ENCODE results near the gene NEDD9. TPM values are rescaled to one million over a fixed set of nuclear protein-coding genes. Genes with fewer than 3 reads are reported as not detected.

The NEDD9 gene
- total and polyA plus RNA-seq, 2 of the 13 experiments (the other 11 are each of a cell fraction or from before 2014, with no cell fraction given), result 27.1 to 389 TPM

DNA sequence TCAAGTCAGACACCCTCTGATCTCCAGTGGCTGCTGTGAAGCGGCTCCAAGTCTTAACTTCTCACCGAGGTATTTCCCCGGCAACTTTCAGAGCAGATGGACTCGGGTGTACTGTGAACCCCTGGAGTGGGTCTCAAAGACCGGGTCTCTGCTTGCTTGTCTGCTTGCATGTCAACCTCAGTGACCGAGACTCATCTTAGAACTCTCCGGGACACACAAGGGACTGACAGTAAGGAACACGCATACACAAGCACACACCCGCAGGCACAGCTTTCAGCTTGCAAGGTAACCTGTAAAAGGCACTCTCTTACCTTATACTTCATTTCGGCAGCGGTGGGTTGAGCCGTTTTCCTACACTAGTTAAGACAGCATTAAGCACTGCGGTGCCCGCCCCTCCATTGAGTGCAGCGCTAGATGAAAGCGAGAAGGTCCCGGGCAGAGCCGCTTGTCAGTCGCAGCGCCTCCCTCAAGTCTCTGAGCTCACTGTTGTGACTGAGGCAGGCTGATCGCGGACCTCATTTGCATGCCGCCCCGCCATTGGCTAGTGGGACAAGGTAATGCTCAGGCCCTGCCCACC, at the start of gene NEDD9 (continued):
- TF ChIP-seq, protein P1, sequence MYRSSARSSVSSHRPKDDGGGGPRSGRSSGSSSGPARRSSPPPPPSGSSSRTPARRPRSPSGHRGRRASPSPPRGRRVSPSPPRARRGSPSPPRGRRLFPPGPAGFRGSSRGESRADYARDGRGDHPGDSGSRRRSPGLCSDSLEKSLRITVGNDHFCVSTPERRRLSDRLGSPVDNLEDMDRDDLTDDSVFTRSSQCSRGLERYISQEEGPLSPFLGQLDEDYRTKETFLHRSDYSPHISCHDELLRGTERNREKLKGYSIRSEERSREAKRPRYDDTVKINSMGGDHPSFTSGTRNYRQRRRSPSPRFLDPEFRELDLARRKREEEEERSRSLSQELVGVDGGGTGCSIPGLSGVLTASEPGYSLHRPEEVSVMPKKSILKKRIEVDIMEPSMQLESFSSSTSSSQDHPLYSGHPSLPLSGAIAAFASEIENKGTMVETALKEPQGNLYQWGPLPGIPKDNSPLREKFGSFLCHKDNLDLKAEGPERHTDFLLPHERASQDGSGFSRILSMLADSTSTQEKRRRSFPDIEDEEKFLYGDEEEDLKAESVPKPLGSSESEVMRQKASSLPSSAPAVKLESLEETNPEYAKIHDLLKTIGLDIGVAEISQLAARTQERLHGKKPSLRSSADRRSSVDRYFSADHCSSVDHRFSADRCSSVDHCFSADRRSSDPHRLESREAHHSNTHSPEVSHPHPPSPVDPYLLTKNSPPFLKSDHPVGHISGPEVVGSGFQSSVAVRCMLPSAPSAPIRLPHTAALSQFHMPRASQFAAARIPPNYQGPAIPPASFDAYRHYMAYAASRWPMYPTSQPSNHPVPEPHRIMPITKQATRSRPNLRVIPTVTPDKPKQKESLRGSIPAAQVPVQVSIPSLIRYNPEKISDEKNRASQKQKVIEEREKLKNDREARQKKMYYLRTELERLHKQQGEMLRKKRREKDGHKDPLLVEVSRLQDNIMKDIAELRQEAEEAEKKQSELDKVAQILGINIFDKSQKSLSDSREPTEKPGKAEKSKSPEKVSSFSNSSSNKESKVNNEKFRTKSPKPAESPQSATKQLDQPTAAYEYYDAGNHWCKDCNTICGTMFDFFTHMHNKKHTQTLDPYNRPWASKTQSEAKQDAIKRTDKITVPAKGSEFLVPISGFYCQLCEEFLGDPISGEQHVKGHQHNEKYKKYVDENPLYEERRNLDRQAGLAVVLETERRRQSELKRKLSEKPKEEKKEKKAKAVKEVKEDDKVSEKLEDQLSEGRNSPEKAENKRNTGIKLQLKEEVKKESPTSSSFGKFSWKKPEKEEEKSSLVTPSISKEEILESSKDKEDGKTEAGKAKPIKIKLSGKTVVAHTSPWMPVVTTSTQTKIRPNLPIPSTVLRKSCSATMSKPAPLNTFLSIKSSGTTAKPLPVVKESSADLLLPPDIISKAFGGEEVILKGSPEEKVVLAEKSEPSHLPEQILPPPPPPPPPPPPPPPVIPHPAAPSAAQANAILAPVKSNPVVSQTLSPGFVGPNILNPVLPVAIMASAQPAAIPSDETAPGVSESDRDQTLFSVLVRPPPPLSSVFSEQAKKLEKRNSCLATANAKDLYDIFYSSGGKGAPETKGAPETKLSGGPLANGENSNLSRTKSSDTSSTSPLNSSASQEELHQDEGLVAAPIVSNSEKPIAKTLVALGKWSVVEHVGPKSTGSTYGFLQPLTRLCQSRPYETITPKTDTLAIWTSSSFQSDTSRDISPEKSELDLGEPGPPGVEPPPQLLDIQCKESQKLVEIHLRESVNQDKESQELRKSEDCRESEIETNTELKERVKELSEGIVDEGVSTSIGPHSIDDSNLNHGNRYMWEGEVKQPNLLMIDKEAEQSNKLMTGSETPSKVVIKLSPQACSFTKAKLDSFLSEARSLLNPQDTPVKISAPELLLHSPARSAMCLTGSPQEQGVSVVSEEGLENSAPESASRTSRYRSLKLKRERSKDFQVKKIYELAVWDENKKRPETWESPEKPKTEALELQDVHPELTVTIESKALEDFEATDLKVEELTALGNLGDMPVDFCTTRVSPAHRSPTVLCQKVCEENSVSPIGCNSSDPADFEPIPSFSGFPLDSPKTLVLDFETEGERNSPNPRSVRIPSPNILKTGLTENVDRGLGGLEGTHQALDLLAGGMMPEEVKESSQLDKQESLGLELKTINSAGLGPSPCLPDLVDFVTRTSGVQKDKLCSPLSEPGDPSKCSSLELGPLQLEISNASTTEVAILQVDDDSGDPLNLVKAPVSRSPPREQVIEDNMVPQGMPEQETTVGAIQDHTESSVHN (CRISPR knock-in tag; IDR thresholded peaks at IDR 0.05), result no peak
- no peak; the same call in 1 of the 2 replicates for TF ChIP-seq KMT2B (CRISPR knock-in tag; IDR thresholded peaks at IDR 0.05)
- TF ChIP-seq, protein P2, sequence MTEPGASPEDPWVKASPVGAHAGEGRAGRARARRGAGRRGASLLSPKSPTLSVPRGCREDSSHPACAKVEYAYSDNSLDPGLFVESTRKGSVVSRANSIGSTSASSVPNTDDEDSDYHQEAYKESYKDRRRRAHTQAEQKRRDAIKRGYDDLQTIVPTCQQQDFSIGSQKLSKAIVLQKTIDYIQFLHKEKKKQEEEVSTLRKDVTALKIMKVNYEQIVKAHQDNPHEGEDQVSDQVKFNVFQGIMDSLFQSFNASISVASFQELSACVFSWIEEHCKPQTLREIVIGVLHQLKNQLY (CRISPR knock-in tag; IDR thresholded peaks at IDR 0.05), result 0 out of 2 replicates have a peak, but pooled peaks have one; percentile 41
- peak; percentile 100 for TF ChIP-seq POLR2AphosphoS5 (IDR thresholded peaks at IDR 0.05; ENCODE audit: low read depth, low read length)
- peak; percentile 98 to 100 for TF ChIP-seq POLR2A (IDR thresholded peaks at IDR 0.05; ENCODE audit: insufficient read depth in 1 of 2, low read depth in 2 of 2, low read length in 2 of 2)
- TF ChIP-seq, protein P3, sequence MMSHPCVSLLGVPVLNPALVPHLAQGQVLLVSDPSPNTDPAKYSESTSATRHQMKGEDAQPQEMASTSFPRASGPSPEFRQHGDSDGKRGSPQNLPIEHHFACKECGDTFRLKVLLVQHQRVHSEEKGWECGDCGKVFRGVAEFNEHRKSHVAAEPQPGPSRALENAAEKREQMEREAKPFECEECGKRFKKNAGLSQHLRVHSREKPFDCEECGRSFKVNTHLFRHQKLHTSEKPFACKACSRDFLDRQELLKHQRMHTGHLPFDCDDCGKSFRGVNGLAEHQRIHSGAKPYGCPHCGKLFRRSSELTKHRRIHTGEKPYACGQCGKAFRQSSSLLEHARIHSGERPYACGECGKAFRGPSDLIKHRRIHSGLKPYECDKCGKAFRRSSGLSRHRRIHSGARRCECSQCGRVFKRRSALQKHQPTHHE (CRISPR knock-in tag; IDR thresholded peaks at IDR 0.05; ENCODE audit: borderline replicate concordance), result peak; percentile 79; the same call in 1 of the 2 replicates
- no peak for TF ChIP-seq SP140L (CRISPR knock-in tag; IDR thresholded peaks at IDR 0.05; ENCODE audit: borderline replicate concordance)
- TF ChIP-seq ZEB1 (IDR thresholded peaks at IDR 0.05; ENCODE audit: insufficient replicate concordance, low read depth), result no peak
- TF ChIP-seq ZC3H4 (CRISPR knock-in tag; IDR thresholded peaks at IDR 0.05; ENCODE audit: borderline replicate concordance), result no peak
- TF ChIP-seq, protein P4, sequence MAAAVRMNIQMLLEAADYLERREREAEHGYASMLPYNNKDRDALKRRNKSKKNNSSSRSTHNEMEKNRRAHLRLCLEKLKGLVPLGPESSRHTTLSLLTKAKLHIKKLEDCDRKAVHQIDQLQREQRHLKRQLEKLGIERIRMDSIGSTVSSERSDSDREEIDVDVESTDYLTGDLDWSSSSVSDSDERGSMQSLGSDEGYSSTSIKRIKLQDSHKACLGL (CRISPR knock-in tag; IDR thresholded peaks at IDR 0.05), result peak; percentile 81
- no peak for TF ChIP-seq NFIB (CRISPR knock-in tag; IDR thresholded peaks at IDR 0.05; ENCODE audit: borderline replicate concordance)
- TF ChIP-seq CENPT (CRISPR knock-in tag; IDR thresholded peaks at IDR 0.05; ENCODE audit: low read depth), result no peak
- TF ChIP-seq, protein P5, sequence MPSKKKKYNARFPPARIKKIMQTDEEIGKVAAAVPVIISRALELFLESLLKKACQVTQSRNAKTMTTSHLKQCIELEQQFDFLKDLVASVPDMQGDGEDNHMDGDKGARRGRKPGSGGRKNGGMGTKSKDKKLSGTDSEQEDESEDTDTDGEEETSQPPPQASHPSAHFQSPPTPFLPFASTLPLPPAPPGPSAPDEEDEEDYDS (CRISPR knock-in tag; IDR thresholded peaks at IDR 0.05), result peak; percentile 99
- TF ChIP-seq MEIS2 (CRISPR knock-in tag; IDR thresholded peaks at IDR 0.05), result peak; percentile 75; the same call in 1 of the 2 replicates
- TF ChIP-seq JDP2 (CRISPR knock-in tag; IDR thresholded peaks at IDR 0.05; ENCODE audit: borderline replicate concordance), result no peak
- no peak for TF ChIP-seq JUNB (CRISPR knock-in tag; IDR thresholded peaks at IDR 0.05; ENCODE audit: borderline replicate concordance)
- TF ChIP-seq, protein P6, sequence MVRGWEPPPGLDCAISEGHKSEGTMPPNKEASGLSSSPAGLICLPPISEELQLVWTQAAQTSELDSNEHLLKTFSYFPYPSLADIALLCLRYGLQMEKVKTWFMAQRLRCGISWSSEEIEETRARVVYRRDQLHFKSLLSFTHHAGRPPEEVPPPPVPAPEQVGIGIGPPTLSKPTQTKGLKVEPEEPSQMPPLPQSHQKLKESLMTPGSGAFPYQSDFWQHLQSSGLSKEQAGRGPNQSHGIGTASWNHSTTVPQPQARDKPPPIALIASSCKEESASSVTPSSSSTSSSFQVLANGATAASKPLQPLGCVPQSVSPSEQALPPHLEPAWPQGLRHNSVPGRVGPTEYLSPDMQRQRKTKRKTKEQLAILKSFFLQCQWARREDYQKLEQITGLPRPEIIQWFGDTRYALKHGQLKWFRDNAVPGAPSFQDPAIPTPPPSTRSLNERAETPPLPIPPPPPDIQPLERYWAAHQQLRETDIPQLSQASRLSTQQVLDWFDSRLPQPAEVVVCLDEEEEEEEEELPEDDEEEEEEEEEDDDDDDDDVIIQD (CRISPR knock-in tag; IDR thresholded peaks at IDR 0.05; ENCODE audit: low read depth), result peak; percentile 61; the same call in 1 of the 2 replicates
- no peak for TF ChIP-seq ZNF44 (CRISPR knock-in tag; IDR thresholded peaks at IDR 0.05)

Data from HepG2 (cell line).